ENCODE measurements around the gene CBFA2T2.
"Not testable (repeated sequence)": the region's sequence is repeated elsewhere in the genome, so short reads cannot be mapped to it uniquely, and the experiment has no call there.

CBFA2T2 gene

DNA sequence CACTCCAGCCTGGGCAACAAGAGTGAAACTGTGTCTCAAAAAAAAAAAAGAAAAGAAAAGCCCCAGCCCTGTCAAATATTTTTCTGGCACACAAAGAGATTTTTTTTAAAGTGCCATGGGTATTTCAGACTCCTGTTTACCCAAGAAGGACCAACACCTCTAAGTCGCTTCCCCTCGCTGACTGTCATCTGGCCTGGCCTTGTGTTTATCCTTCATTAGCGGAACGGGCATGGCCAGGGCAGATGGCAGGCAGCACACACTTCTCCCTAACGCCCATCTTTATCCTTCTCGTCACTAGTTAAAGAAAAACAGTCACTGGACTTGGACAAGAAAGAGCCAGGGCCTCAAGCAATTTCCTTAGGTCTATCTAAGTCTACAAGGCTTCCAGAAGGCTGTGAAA is 7.3 kb upstream of the CBFA2T2 start:
- no peaks in the 10 kb centered on the region for H3K27me3 Mint-ChIP-seq
- no peak overlapping the region for H3K4me3 Mint-ChIP-seq
- no peak overlapping the region for H3K27ac Mint-ChIP-seq
- no peaks in the 10 kb centered on the region for H3K36me3 Mint-ChIP-seq (ENCODE audit: low read depth)
- no peaks in the 10 kb centered on the region for H3K9me3 Mint-ChIP-seq
- DNase-seq = no peak
- no peaks in the 10 kb centered on the region for H3K4me1 Mint-ChIP-seq (ENCODE audit: low read depth)

- H3K27ac Mint-ChIP-seq; DNase-seq; H3K4me3 Mint-ChIP-seq; H3K27me3 Mint-ChIP-seq; H3K4me1 Mint-ChIP-seq (ENCODE audit: low read depth); H3K36me3 Mint-ChIP-seq (ENCODE audit: low read depth); H3K9me3 Mint-ChIP-seq: not testable (repeated sequence)
These were observed 6.7 kb upstream of the CBFA2T2 start for GRCh38 chr20:33483186-33483585.

- peaks cover 13% of the 10 kb centered on the region for H3K4me1 Mint-ChIP-seq (ENCODE audit: low read depth)
- H3K9me3 Mint-ChIP-seq = no peaks in the 10 kb centered on the region
- peaks cover 7% of the 10 kb centered on the region for H3K36me3 Mint-ChIP-seq (ENCODE audit: low read depth)
- H3K4me3 Mint-ChIP-seq = no peak overlapping the region
- H3K27ac Mint-ChIP-seq = no peak overlapping the region
- no peaks in the 10 kb centered on the region for H3K27me3 Mint-ChIP-seq
- no peak for DNase-seq
These were observed 1.7 kb upstream of the CBFA2T2 start for GRCh38 chr20:33488201-33488600.

GRCh38 chr20:33488661-33489494 is 1.0 kb upstream of the CBFA2T2 start:
- not testable (repeated sequence) for H3K9me3 Mint-ChIP-seq; H3K27me3 Mint-ChIP-seq; DNase-seq; H3K27ac Mint-ChIP-seq; H3K36me3 Mint-ChIP-seq (ENCODE audit: low read depth)
- Mint-ChIP-seq H3K4me3 (peak overlapping the region; percentile 39), H3K4me1 (ENCODE audit: low read depth) (peaks cover 14% of the 10 kb centered on the region)

- Mint-ChIP-seq H3K9me3 (no peaks in the 10 kb centered on the region), H3K27ac (peak overlapping the region; percentile 92), H3K36me3 (ENCODE audit: low read depth) (peaks cover 9% of the 10 kb centered on the region), H3K4me3 (peak overlapping the region; percentile 86), H3K4me1 (ENCODE audit: low read depth) (peaks cover 14% of the 10 kb centered on the region), H3K27me3 (no peaks in the 10 kb centered on the region)
- peak; percentile 100 for DNase-seq
These were observed 337 bp upstream of the CBFA2T2 start for GRCh38 chr20:33489495-33490022.

DNA sequence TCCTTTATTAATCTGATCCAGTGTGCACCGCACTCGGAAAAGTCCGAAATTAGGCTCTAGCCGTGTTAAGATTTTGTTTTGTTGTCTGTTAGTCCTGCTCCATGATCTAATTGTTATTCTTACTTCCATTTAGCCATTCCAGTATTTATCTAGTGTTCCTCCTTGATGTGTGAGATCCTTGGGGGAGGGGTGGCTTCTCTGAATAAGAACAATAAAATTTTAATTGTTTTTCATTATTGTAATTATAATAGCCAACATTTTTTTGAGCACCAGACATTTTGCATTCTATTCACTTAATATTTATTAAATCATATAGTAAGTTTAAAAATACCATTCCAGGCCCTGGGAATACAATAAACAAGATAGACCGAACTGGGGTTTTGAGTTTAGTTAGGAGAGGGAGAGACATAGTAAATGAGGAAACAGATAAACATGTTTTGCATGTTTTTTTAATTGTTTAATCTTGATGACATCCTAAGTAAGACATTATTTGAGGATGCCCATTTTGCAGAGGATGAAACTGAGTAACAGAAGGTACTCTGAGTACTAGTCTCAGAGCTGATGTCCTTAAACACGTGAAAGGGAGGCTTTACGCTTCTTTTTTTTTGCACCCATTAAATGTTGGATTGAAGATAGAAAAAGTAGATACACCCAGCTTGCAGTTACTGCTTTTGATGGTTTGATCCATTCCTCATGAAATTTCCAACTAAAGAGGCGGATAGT is 1.2 kb downstream of the CBFA2T2 start:
- peak overlapping the region; percentile 86 for H3K4me3 Mint-ChIP-seq
- peaks cover 9% of the 10 kb centered on the region for H3K36me3 Mint-ChIP-seq (ENCODE audit: low read depth)

GRCh38 chr20:33493076-33493766 is 3.3 kb downstream of the CBFA2T2 start:
- H3K4me1 Mint-ChIP-seq (ENCODE audit: low read depth) = peaks cover 24% of the 10 kb centered on the region
- no peak overlapping the region for H3K4me3 Mint-ChIP-seq
- H3K36me3 Mint-ChIP-seq (ENCODE audit: low read depth) = peaks cover 11% of the 10 kb centered on the region
- no peak for DNase-seq
- no peak overlapping the region for H3K27ac Mint-ChIP-seq
- H3K9me3 Mint-ChIP-seq = no peaks in the 10 kb centered on the region
- H3K27me3 Mint-ChIP-seq = no peaks in the 10 kb centered on the region

More for the DNA sequence above, 1.2 kb downstream of the CBFA2T2 start:
- Mint-ChIP-seq H3K27me3 (no peaks in the 10 kb centered on the region), H3K9me3 (no peaks in the 10 kb centered on the region), H3K27ac (peak overlapping the region; percentile 88), H3K4me1 (ENCODE audit: low read depth) (peaks cover 17% of the 10 kb centered on the region)
- no peak for DNase-seq

DNA sequence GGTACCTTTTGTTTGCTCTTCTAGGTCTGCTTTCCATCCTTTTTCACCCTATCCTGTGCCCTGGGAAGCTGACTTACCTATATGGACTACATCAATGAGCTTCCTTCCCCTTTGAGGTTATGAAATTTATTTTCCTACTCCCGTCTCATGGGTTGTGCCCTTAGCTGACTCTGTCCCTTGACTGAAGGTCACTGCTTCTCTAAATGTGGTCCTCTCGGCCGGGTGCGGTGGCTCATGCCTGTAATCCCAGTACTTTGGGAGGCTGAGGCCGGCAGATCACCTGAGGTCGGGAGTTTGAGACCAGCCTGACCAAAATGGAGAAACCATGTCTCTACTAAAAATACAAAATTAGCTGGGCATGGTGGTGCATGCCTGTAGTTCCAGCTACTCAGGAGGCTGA is 6.9 kb downstream of the CBFA2T2 start:
- not testable (repeated sequence) for H3K27me3 Mint-ChIP-seq; H3K4me3 Mint-ChIP-seq; H3K27ac Mint-ChIP-seq; H3K36me3 Mint-ChIP-seq (ENCODE audit: low read depth); DNase-seq; H3K9me3 Mint-ChIP-seq
- peaks cover 35% of the 10 kb centered on the region for H3K4me1 Mint-ChIP-seq (ENCODE audit: low read depth)

GRCh38 chr20:33499355-33499754 is 9.5 kb downstream of the CBFA2T2 start:
- Mint-ChIP-seq H3K36me3 (ENCODE audit: low read depth) (peaks cover 9% of the 10 kb centered on the region), H3K4me1 (ENCODE audit: low read depth) (peaks cover 35% of the 10 kb centered on the region), H3K27me3 (no peaks in the 10 kb centered on the region), H3K9me3 (no peaks in the 10 kb centered on the region), H3K4me3 (no peak overlapping the region), H3K27ac (peak overlapping the region; percentile 11)
- DNase-seq = no peak

DNA sequence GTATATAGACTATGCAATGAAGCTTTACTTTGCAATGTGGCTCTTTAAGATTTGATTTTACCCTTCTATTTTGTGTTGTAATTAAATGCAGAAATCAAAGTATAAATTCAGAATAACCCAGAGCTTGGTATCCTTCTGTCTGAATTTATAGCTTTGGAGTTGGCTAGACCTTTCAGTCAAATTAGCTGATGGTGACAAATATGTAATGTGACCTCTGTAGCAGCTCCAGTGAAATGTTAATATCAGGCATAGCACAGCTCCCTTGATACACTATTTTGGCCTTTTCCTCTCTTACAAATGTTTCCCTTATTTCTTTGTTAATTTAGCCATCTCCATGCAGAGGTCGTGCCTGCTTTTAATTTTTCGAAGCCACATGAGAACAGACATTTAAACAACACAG is 11.1 kb downstream of the CBFA2T2 start:
- no peak for DNase-seq
- H3K36me3 Mint-ChIP-seq (ENCODE audit: low read depth) = peaks cover 15% of the 10 kb centered on the region
- no peaks in the 10 kb centered on the region for H3K27me3 Mint-ChIP-seq
- no peak overlapping the region for H3K4me3 Mint-ChIP-seq
- no peak overlapping the region for H3K27ac Mint-ChIP-seq
- H3K4me1 Mint-ChIP-seq (ENCODE audit: low read depth) = peaks cover 36% of the 10 kb centered on the region
- H3K9me3 Mint-ChIP-seq = no peaks in the 10 kb centered on the region

DNA sequence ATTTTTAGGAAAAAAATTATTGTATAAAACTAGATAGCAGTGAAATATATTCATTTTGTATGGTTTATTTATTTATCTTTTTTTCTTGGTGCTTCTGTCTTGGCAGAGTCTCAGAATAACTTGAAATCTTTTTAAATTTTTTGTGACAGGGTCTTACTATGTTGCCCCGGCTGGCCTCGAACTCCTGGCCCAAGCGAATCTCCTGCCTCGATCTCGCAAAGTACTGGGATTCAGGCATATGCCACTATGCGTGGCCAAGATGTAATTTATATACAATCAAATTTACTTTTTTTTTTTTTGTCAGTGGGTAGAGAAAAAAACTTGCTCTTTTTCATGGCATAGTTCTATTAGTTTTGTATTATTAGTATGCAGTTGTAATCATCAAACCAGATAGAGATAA is 13.7 kb downstream of the CBFA2T2 start:
- peaks cover 16% of the 10 kb centered on the region for H3K36me3 Mint-ChIP-seq (ENCODE audit: low read depth)
- H3K4me3 Mint-ChIP-seq = no peak overlapping the region
- DNase-seq = no peak
- no peaks in the 10 kb centered on the region for H3K9me3 Mint-ChIP-seq
- H3K4me1 Mint-ChIP-seq (ENCODE audit: low read depth) = peaks cover 37% of the 10 kb centered on the region
- H3K27me3 Mint-ChIP-seq = no peaks in the 10 kb centered on the region
- no peak overlapping the region for H3K27ac Mint-ChIP-seq

DNA sequence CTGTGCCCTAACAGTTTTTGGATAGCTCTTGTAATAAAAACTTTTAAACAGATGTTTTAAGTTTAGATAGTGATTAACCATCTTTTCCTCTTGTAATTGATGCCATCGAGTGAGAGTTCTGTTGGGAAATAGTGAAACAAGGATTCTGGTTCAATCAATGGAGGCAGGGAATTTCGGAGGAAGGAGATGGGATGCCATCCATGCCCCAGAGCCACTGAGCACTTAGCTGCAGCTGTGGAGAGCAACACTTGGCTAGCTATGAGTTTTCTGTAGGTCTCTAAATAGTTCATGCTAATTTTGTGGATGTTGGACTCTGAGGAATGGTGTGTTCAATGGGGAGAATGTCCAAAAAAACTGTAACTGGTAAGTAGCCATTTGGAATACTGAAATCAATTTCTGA is 16.7 kb downstream of the CBFA2T2 start:
- H3K27ac Mint-ChIP-seq = no peak overlapping the region
- peaks cover 17% of the 10 kb centered on the region for H3K36me3 Mint-ChIP-seq (ENCODE audit: low read depth)
- no peak for DNase-seq
- H3K9me3 Mint-ChIP-seq = no peaks in the 10 kb centered on the region
- H3K4me1 Mint-ChIP-seq (ENCODE audit: low read depth) = peaks cover 25% of the 10 kb centered on the region
- no peak overlapping the region for H3K4me3 Mint-ChIP-seq
- H3K27me3 Mint-ChIP-seq = no peaks in the 10 kb centered on the region

DNA sequence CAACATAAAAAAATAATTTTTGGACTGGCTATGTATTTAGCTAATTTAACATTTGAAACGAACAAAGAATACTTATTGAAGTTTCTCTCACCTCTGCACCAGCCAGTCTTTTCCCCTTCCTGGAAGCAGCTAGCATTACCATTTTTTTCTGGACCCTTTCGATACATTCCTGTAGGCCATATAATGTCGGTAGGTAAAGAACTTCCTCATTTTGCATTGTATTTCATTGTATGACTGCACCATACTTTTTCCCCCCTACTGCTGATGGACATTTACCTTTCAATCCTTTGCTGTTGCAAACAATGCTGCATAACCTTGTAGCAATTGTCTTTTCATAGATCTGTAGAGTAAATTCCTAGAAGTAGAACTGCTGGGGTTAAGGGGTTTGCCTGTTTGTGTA is 17.6 kb downstream of the CBFA2T2 start:
- Mint-ChIP-seq H3K36me3 (ENCODE audit: low read depth) (peaks cover 17% of the 10 kb centered on the region), H3K4me3 (no peak overlapping the region), H3K27ac (no peak overlapping the region), H3K27me3 (no peaks in the 10 kb centered on the region), H3K4me1 (ENCODE audit: low read depth) (peaks cover 28% of the 10 kb centered on the region), H3K9me3 (no peaks in the 10 kb centered on the region)
- DNase-seq = no peak

- H3K36me3 Mint-ChIP-seq (ENCODE audit: low read depth) = peaks cover 17% of the 10 kb centered on the region
- not testable (repeated sequence) for H3K27ac Mint-ChIP-seq, H3K9me3 Mint-ChIP-seq, H3K4me3 Mint-ChIP-seq, DNase-seq, H3K27me3 Mint-ChIP-seq
- peaks cover 29% of the 10 kb centered on the region for H3K4me1 Mint-ChIP-seq (ENCODE audit: low read depth)
These were observed 18.1 kb downstream of the CBFA2T2 start for GRCh38 chr20:33508015-33508414.

All from activated T-cell treated with anti-CD3 and anti-CD28 coated beads, Interleukin-2, amount 50 U/mL, for 24 hours (primary cell).